GM18867 (cell line): Measurements from ENCODE around the gene REEP6.
"Not testable (repeated sequence)": the region's sequence is repeated elsewhere in the genome, so short reads cannot be mapped to it uniquely, and the experiment has no call there.

ENCODE experiments used
- ATAC-seq: cut with Tn5 transposase; IDR thresholded peaks from one replicate; pipeline ENCODE4 v1.9.1; 2021; ENCODE audit warnings: mild to moderate bottlenecking, moderate library complexity; ENCODE audit not compliant: unreplicated experiment

Gene REEP6

DNA sequence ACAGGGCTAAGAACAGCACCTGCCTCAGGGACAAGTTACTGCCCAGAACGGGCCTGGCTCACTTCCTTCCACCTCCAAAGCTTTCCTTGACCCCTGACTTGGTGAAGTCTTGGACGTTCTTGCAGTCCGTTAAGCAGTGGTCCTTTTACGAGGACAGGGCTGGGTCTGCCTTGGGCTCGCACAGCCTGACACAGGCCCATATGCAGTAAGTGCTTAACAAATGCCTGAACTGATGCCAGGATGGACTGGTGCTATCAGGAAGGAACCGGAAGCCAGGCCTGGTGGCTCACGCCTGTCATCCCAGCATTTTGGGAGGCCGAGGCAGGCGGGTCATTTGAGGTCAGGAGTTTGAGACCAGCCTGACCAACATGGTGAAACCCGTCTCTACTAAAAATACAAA is 31.1 kb downstream of the REEP6 start:
- ATAC-seq: no peak

DNA sequence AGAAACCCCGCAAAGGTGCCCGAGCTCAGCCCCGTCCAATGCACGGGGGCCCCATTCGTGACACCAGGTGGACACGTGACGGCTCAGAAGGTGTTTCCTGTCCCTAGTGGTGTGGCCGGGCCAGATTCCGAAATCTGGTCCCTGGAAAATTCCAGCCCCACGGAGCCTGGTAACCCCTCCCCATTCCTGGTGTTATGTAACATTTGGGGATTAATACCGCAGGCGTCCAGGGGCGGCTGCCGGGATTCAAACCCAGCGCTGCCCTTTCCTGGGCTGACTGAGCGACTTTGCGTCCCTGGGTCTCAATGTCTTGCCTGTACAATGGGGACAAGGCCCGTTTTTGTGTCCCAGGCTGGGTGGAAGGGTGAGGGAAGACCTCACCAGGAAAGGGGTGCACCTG is 31.9 kb downstream of the REEP6 start:
- ATAC-seq: no peak

DNA sequence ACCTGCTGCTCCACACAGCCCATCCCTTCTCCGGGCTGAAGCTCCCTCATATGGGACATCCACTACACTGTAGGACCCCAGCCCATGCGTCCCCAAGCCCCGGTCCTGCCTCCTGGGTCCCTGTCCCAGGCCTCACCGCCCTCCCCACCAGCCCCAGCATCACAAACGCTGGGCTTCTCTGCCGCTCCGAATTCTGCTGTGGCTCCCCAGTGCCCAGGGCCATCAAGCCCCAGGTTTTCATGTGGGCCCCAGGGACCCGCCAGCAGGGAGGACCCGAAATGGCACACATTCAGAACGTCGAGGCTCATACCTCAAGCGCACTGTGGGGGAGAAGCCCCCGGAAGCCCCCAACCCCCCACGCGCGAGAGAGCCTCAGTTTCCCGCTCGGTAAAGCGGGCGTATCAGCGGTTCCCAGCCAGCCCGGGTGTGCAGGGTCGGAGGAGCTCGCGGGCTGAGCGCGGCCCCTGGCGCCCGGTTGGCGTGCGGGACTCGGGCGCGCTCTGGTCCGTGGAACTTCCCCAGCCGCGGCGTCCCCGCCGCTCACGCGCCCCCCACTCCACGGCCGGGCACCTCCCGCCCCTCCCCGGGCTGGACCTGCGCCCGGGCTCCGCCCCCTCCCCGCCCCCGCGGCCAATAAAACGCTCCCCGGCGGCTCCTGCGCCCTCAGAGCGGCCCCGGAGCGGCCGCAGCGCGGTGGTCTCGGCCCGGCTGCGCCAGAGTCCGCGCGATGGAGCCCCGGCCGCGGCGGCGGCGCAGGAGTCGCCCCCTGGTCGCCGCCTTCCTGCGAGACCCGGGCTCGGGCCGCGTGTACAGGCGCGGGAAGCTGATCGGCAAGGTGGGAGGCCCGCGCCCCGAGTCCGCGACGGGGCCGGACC is 32.7 kb downstream of the REEP6 start, which contains the start of gene PLK5:
PLK5 (plus strand) TSS at position 666 of the 875 bp plus-strand sequence. CDS start 2,920 bp downstream, outside the sequence.
- no peak for ATAC-seq

DNA sequence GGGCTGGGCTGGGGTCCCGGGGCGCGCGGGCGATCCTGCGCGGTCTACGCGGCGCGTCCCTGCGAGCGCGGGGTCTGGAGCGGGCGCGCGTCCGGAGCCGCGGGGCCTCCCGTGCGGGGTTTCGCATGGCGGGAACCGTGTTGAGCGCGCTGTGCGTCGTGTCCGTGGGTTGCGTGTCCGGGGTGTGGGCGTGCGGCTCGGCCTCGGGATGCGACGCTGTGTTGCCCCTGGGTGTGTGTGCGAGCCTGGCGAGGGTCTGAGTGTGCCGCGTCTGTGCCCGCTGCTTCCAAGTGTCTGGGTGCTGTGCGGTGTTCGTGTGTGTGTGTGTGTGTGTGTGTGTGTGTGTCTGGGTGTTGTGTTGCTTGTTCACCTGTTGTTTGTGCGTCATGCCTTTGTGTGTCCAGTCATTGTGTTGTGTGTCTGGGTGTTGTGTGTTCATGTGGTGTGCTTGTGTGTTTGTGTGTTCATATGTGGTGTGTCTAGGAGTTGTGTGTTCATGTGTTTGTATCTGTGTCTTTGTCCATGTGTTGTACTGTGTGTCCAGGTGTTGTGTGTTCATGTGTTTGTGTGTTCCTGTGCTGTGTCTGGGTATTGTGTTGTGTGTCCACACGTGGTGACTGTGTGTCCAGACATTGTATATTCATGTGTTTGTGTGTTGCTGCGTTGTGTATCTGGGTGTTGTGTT is 33.4 kb downstream of the REEP6 start:
- ATAC-seq: no peak

DNA sequence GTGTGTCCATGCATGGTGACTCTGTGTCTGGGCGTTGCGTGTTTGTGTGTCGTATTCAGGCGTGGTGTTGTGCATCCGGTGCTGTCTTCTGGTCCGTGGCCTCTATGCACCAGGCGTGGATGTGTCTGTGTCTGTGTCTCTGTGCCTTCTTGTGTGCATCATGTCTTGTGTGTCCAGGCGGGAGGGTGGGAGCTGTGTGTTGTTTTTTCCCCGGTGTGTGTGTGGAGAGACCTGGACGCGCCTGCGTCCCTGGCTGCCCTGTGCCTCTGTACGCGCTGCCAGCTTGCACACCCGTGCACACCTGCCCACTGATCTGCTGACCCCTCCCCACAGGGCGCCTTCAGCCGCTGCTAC is 34.0 kb downstream of the REEP6 start:
- no peak for ATAC-seq

DNA sequence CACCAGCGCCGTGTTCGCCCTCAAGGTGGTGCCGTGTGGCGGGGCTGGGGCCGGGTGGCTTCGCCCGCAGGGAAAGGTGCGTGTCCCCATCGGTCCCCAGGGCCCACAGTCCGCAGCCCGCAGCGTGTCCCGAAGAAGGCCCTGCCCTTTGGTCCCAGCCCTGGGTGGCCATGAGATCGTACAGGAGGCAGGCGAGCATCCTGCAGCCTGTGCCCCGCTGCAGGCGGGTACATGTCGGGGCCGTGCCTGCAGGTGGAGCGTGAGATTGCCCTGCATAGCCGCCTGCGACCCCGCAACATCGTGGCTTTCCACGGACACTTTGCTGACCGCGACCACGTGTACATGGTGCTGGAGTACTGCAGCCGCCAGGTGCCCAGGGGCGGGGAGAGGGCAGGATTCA is 34.4 kb downstream of the REEP6 start:
- no peak for ATAC-seq

DNA sequence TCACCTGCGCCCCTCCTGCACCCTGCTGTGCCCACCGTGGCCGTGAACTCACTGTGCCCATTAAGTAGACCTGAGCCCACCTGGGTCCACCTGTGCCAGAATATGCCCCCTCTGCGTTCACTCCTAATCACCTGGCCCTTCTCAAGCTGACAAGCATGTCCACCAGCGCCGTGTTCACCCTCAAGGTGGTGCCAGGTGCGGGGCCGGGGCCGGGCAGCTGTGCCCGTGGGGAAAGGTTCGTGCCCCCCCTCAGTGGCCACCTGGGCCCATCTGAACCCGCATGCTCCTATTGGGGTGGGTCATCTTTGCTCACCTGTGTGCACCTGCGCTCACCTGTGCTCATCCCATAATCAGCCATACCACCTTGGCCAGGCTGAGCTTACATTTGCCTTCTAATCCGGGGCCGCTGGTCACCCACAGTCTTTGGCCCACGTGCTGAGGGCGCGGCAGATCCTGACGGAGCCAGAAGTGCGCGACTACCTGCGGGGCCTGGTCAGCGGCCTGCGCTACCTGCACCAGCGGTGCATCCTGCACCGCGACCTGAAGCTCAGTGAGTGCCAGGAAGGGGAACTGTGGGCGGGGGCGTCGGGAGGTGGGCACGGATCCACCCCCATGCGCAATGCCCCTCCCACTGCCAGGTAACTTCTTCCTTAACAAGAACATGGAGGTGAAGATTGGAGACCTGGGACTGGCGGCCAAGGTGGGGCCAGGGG is 35.2 kb downstream of the REEP6 start:
- ATAC-seq: no peak

DNA sequence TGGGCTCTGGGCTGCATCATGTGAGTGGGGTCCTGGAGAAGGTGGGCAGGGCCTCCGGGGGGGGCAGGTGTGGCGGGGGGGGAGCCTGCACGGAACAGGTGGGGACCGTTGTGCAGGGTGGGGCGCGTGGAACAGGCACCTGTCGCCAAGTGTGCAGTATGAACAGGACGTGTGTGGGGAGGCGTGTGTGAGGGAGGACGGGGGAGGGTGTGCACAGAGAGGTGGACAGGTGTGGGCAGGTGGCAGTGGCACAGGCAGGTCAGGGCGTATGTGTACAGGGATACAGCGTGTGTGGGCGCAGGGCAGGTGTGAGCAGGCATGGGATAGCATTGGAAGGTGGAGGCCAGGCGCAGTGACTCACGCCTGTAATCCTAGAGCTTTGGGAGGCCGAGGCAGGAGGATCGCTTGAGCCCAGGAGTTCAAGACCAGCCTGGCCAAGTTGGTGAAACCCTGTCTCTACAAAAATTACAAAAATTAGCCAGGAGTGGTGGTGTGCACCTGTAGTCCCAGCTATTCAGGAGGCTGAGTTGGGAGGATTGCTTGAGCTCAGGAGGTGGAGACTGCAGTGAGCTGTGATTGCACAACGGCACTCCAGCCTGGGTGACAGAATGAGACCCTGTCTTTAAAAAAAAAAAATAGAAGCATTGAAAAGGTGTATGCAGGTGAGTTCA is 36.1 kb downstream of the REEP6 start:
- ATAC-seq: no peak

DNA sequence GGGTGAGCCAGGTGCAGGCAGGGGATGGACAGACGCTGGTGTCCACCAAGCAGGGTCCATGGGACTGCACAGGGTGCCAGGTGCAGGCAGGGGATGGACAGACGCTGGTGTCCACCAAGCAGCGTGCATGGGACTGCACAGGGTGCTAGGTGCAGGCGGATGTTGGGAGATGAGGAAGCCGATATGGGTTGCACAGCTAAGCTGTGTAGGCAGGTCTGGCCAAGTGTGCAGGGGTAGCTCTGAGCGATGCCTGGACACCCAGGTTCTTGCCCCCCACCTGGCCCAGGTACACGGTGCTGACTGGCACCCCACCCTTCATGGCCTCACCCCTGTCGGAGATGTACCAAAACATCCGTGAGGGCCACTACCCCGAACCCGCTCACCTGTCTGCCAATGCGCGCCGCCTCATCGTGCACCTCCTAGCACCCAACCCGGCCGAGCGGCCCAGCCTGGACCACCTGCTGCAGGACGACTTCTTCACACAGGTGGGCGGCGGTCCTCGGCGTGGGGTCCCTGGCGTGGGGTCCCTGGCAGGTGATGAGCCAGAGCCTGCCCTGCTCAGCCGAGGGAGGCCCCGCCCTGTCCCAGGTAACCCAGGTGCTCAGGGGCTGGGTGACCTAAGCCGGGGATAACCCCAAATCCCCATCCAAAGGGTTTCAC is 36.8 kb downstream of the REEP6 start:
- ATAC-seq: no peak

DNA sequence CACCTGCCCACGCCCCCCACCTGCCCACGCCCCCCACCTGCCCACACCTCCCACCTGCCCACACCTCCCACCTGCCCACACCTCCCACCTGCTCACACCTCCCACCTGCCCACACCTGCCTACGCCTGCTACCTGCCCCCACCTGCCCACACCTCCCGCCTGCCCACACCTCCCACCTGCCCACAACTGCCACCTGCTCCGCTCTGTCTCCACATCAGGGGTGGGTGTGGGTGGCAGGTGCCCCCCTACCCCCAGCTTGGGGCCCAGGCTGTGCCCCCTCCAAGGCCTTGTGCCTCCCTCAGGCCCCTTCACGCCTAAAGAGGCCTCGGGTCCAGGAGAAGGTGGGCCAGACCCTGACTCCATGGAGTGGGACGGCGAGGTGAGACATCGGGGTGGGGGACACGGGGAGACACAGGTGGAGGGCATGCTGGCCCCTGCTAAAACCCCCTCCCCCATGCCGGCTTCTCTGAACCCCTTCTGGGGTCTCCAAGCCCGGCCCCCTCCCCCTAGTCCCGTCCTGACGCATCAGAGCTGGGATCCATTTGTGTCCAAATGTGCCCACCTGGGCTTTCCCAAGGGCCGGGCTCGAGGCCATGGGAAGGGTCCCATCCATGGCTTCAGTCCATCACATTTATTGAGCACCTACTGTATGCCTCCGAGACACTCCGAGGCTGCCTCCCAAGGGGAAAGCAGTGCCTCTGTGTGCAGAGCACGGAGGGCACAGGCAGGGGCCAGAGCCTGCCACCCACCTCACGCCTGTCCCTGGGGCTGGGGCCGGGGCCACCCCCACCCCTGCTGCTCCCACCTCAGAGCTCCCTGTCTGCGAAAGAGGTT is 37.8 kb downstream of the REEP6 start:
- ATAC-seq: no peak

DNA sequence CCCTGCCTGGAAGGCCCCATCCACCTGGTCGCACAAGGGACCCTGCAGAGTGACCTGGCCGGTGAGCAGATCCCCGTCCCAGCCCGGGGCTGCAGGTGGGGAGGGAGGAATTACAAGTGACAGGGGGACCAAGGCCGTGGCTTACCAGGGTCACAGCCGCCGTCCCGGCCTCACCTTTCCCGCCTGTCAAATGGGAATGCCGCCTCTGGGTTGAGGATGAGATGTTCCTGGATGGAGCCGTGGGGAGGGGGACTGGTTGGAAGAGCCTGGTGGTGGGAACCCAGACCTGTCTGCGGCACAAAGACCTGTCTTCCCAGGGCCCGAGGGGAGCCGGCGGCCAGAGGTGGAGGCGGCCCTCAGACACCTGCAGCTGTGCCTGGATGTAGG is 38.4 kb downstream of the REEP6 start:
- no peak for ATAC-seq

DNA sequence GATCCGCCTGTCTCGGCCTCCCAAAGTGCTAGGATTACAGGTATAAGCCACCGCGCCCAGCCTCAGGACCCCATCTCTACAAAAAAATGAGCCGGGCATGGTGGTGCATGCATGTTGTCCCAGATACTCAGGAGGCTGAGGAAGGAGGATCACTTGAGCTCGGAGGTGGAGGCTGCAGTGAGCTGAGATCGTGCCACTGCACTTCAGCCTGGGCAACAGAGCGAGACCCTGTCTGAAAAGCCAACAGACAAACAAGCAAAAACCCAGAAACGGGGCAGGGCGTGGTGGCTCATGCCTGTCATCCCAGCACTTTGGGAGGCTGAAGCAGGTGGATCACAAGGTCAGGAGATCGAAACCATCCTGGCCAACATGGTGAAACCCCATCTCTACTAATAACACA is 39.9 kb downstream of the REEP6 start:
- not testable (repeated sequence) for ATAC-seq

DNA sequence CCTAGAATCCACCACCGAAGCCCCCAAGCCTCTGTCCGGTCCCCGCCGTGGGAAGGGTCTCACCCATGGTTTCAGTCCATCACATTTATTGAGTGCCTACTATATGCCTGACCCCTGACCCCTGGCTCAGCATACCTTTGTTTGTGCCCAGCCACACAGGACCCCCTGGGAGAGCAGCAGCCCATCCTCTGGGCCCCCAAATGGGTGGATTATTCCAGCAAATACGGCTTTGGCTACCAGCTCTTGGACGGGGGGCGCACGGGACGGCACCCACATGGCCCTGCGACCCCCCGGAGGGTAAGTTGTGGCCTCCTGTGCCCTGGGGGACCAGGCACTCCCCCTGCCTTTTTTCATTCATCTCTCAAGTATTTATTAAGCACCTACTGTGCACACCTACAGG is 40.6 kb downstream of the REEP6 start:
- ATAC-seq: no peak

DNA sequence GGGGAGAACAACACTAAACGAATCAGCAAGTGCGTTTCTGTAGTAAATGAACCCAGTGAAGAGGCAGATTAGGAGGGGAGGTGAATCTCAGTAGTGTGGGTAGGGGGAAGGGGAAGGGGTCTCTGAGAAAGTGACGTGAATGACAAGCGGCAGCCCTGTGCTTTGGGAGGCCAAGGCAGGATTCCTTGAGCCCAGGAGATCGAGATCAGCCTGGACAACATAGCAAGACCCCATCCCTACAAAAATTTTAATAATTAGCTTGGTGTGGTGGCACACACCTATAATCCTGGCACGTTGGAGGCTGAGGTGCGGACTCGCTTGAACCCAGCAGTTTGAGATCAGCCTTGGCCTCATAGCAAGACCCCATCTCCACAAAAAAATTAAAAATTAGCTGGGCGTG is 41.0 kb downstream of the REEP6 start:
- ATAC-seq: no peak

DNA sequence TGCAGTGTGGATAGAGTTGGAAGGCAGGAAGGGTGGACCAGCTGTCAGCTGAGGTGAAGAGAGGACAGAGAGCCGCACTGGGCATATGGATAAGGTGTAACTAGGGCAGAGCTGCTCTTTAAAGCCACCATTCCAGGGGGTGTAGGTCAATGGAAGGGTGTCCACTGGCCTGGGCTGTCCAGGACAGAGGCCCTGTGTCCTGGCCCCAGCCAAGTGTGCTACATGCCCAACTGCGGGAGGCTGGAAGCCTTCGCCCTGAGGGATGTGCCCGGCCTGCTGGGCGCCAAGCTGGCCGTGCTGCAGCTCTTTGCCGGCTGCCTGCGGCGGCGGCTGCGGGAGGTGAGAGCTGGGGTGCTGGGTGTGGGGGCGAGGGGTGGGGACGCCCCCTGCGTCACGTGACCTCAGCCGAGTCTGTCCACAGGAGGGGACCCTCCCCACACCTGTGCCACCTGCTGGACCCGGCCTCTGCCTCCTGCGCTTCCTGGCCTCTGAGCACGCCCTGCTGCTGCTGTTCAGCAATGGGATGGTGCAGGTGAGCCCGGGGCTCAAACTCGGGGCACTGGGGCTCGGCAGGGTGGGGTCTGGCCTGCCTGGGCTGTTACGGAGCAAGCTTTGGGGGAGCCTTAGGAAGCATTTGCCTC is 42.6 kb downstream of the REEP6 start:
- ATAC-seq: no peak

DNA sequence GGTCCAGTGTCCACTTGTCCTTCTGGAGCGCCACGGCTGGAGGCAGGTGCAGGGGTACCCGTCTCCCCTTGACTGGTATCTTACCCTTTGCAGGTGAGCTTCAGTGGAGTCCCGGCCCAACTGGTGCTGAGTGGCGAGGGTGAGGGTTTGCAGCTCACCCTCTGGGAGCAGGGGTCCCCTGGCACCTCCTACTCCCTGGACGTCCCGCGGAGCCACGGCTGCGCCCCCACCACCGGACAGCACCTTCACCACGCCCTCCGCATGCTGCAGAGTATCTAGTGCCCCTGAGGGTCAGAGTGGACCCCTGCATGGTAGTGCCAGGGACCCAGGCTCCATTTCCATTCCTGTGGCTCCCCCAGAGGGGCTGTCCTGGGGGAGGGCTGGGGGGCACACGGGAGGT is 44.0 kb downstream of the REEP6 start:
- ATAC-seq: no peak

DNA sequence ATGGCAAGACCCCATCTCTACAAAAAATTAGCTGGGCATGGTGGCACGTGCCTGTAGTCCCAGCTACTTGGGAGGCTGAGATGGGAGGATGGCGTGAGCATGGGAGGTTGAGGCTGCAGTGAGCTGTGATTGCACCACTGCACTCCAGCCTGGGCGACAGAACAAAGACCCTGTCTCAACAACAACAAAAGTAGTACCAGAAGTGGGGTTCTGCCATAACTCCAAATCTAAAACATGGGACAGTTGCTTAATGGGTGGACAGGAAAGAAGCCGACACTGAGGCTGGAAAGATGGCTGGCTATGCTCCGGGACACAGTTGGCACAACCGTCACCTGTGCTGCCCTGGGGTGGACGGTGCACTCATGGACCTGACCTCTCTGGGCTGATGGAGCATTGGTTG is 44.7 kb downstream of the REEP6 start:
- ATAC-seq: not testable (repeated sequence)

DNA sequence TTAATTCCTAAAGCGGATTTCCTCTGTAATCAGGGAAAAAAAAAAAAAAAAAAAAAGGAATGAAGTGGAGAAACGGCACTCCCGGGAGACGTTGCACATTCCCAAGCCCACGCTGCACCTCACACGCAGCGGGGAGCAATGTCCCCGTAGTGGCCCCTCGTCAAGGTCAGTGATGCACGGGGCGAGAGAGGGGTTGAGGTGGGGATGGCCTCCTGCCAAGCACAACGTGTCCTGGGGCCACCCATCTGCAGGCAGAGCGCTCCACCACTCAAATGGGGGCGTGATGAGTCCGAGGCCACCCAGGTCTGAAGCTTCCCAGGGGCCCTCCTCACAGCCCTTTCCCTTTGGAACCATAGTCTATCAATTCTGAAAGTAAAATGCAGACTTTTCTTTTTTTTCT is 48.0 kb downstream of the REEP6 start:
- no peak for ATAC-seq

DNA sequence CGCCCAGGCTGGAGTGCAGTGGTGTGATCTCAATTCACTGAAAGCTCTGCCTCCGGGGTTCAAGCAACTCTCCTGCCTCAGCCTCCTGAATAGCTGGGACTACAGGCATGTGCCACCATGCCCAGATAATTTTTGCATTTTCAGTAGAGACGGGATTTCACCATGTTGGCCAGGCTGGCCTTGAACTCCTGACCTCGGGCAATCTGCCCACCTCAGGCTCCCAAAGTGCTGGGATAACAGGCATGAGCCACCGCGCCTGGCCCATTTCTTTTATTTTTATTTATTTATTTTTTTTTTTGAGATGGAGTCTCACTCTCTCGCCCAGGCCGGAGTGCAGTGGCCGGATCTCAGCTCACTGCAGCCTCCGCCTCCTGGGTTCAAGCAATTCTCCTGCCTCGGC is 48.8 kb downstream of the REEP6 start:
- ATAC-seq: not testable (repeated sequence)
